ENCODE results near the gene HEXD. TPM values are rescaled to one million over a fixed set of nuclear protein-coding genes. Genes with fewer than 3 reads are reported as not detected.
"Not testable (repeated sequence)": the region's sequence is repeated elsewhere in the genome, so short reads cannot be mapped to it uniquely, and the experiment has no call there.

Gene HEXD
- polyA plus RNA-seq, 12 donors: 15.8 to 33.7 (median 21.9) TPM; not detected in 1

DNA sequence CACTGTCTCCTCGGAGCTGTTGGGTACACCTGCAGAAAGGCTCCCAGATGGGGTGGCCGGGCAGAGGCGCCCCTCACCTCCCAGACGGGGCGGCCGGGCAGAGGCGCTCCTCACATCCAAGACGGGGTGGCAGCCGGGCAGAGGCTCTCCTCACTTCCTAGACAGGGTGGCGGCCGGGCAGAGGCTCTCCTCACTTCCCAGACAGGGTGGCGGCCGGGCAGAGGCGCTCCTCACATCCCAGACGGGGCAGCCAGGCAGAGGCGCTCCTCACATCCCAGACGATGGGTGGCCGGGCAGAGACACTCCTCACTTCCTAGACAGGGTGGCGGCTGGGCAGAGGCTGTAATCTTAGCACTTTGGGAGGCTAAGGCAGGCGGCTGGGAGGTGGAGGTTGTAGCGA is 35.6 kb downstream of the HEXD start:
- DNase-seq: not testable (repeated sequence)

DNA sequence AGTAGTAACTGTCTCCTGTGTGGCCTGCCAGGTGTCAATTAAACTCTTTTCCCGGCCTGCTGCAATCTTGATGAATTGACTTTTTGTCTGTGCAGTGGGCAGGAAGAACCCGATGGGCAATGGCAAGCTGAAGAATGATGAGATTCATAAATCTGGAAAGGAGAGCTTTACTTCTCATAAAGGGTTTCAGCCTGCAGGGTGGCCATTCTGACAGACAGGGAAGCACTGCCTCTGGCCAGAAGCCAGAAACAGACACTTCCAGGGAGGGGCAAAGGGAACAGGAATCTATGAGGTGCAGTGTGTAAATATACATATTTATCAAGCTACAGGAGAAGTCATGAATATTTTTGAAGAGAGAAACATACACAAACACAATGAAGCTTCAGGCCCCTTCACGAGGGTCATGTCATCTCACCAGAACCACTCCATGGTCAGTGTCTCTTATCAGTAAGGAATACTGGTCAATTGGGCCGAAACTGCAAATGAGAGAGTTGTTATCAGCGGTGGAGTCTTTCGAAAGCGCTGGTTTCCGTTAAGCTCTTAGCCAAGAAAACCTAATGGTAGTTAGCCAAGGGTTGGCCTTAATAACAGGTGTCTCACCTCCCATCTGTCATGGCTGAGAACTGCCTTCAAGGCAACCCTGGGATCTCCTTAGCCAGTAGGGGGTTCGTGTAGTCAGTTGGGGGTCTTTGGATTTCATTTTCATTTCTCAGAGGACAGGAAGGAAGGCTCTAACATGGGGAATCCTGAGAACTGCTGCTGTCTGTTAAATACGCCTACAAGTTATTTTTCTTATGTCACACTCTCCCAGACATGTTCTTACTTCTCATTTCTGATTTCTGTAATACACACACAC is 39.2 kb downstream of the HEXD start:
- DNase-seq: no peak

DNA sequence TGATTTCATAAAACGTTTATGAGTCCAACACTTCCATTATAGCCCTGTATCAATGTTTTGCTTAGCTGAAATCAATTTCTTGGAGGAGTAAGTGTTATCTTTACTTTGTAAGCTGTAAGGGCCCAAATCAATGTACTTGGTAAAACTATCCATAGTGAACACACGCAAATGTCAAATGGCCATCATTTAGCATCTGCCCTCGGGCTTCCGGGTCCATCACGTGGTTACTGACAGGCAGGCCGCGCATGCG is 39.7 kb downstream of the HEXD start:
- no peak for DNase-seq

DNA sequence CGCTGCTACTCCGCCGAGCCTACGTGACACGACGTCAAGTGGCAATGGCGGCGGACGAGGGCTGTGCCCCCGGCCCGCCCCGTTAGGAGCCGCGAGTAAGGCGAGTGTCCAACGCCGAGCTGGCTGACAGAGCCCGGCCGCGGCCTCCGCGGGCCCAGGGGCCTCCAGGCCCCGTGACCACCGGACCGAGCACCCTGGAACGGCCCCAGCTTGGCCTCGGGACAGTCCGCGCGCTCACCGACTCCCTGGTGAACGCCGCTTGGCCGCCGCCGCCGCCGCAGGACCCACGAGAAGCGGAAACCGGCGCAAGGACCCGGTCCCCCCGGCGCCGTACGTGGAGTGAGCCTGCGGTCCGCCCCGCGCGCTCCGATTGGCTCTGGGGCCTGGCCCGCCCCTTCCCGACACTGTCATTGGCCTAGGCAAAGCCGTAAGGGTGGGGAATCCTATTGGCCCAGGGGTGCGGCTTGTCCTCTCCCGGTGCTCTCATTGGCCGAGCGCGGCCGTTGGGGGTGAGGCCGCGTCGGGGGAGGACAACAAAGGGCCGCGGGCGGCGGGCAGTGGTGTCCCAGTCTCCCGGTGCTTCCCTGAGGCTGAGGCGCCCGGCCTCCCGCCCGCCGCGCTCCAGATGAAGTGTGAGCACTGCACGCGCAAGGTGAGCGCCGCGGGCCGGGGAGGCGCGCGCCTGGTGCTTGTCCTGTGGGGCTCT is 40.2 kb downstream of the HEXD start, which contains the start of gene NARF:
Gene NARF, plus strand, starts transcription at position 563 of the 706 bp plus-strand sequence. Its CDS starts 63 bp downstream, at position 626.
- DNase-seq: peak; percentile 97

DNA sequence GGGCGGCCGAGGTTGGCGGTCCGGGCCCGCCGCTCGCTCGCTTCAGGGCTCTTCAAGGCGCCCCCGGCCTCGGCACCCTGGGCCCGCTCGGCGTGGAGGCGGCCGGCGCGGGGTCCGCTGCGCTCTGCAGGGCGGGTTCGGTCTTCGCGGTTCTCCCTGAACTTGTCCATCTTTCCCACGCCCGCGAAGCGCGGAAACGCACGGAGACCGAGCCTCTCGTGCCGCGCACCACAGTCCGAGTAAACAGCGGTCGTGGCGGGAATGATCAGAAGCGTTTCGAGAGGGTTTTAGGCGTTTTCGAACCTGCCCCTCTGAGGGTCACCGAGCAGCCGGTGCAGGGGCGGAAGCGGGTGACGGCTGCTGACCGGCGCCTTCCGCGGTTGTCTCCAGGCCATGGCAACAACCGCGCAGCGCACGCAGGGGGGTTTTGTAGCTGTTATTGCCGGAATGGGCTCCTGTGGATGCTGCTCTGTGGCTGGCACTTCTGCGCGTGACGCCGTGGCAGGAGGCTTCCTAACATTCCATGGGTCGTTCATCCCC is 40.8 kb downstream of the HEXD start:
- no peak for DNase-seq

DNA sequence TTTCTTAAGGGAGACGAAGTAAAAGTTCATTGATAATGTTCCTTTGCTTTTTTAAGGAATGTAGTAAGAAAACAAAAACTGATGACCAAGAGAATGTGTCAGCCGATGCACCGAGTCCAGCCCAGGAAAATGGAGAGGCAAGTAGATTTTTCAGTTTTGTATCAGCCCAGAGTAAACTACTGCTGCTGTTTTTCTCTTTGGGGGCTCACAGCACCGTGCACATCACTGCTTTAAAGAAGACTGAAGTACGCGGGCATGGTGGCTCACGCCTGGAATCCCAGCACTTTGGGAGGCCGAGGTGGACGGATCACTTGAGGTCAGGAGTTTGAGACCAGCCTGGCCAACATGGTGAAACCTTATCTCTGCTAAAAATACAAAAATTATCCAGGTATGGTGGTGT is 41.8 kb downstream of the HEXD start:
- DNase-seq: not testable (repeated sequence)

DNA sequence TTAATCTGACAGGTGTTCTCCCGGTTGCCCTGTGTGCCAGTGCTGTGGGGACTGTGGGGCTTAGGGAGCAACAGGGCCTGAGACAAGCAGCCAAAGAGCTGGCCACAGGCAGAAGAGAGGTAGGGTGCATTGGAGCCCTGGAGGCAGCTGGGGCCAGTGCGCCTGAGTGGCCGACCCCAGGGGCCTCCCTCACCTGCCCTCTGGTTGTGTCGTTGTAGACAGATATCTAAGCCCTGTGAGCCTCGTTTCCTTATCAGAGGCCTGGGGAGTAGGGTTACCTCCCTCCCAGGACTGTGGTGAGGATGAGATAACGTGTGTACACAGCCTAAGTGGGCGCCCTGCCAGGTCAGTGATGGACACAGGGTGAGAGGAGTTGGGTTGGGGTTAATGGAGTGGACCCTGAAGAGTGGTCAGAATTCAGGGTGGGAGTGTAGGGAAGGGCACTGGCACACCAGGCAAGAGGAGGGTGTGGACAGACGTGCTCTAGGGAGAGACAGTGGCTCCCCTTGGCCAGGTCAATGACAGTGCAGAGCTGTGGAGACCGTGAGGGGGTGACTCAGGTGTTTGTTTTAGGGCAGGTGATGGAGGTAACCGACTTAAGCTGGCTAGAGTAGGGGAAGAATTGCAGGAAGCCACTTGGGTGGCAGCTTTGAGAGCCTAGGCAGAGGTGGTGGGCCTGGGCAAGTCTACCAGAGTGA is 43.8 kb downstream of the HEXD start:
- no peak for DNase-seq

DNA sequence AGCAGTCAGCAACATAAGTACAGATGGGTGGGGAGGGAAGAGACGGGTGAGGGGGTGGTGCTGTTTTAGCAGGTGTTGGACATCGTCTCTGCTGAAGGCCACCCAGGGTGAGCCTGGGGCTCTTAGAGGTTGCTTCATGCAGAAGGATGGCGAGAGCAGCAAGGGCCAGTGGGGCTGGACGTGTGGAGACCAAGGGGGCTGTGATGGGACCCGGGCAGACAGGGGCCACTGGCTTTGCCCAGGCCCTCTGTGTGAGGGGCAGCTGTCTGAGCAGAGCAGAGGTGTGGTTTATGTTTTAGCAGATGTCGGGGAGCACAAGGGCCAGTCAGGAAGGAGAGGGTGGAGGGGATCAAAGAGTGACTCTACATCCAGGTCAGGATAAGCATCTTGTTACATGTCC is 45.2 kb downstream of the HEXD start:
- no peak for DNase-seq

DNA sequence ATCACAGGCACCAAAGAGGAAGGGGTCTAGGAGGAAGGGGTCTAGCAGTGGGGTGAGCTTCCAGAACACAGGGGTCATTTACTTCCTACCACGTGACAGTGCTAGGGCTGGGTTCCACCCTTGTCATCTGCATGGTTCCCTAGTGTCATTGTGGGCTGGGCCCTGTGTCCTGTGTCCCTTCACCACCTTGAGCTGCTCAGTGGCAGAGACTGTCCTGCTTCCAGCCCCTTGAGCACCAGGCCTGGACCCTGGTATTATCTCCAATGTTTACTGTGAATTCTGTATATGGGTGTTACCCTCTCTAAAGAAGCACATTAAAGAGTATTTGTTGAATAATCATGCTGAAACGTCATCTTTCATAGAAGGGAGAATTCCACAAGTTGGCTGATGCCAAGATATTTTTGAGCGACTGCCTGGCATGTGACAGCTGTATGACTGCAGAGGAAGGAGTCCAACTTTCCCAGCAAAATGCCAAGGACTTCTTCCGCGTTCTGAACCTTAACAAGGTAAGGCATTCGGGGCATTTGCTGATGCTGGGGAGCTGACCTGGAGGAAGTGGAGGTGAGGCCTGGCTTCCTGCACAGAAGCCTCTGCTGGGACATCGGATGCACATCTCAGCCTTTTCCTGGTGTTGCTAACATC is 45.9 kb downstream of the HEXD start:
- DNase-seq: no peak

DNA sequence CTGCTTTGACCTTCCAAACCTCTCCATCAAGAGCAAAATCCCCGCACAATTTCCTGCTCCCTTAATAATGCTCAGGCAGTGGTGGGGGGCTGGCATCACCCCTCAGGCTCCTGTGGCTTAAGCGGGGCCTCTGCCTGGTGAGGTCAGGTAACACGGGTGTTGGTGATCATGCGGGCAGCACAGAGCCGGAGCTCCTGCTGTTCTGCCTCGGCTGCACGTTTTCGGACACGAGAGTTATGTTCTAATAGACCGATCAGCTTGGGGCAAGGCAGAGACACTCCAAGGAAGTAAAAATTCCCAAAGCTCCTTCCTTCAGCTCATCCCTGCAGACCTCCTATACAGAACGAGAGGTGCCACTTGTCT is 46.4 kb downstream of the HEXD start:
- no peak for DNase-seq

DNA sequence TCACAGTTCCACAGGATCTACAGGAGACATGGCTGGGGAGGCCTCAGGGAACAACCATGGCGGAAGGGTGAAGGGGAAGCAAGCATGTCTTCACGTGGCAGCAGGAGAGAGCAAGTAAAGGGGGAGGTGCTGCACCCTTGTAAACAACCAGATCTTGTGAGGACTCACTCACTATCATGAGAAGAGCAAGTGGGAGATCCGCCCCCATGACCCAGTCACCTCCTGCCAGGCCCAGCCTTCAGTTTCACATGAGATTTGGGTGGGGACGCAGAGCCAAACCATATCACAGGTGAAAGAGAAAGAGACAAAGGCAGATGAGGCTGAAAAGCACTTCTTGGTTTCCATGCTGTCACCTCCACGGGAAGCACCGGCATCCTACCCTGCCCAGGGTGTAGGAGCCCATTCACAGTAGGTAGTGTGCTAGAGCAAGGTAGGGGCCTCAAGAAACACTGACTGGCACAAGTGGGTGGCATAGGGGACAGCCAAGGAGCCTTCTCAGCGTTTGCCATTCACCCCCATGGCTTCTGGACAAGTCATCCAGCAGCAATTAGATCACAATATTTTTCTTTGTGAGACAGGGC is 47.0 kb downstream of the HEXD start:
- DNase-seq: no peak

DNA sequence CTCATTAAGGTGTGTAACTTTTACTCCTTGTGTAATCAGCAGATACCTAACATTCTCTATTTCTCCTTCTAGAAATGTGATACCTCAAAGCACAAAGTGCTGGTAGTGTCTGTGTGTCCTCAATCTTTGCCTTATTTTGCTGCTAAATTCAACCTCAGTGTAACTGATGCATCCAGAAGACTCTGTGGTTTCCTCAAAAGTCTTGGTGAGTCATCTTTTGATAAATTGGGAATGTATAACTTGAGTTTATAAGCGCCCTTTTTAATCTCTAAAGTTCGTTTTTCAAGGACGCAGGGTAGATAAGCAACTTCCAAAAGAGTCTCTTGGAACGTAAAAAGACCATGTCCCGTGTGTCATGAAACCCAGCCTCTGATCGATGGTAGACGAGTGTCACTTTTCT is 50.5 kb downstream of the HEXD start:
- DNase-seq: no peak

DNA sequence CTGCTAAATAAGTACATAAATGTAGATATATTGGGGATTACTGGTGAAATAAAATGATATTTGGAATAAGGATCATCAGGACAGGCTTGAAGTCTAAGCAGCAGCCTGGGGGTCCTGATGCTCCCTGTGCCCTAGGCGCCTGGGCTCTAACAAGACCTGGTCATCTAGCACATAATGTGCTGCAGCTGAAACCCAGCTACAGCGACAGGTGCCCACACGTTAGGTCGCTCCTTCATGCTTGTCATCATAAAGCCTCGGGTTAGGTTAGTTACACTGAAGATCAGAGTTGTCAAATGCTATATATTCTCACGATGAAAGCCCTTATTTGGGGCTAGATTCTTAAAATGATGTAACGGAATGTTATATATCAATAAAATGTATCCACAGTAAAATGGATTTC is 51.9 kb downstream of the HEXD start:
- no peak for DNase-seq

DNA sequence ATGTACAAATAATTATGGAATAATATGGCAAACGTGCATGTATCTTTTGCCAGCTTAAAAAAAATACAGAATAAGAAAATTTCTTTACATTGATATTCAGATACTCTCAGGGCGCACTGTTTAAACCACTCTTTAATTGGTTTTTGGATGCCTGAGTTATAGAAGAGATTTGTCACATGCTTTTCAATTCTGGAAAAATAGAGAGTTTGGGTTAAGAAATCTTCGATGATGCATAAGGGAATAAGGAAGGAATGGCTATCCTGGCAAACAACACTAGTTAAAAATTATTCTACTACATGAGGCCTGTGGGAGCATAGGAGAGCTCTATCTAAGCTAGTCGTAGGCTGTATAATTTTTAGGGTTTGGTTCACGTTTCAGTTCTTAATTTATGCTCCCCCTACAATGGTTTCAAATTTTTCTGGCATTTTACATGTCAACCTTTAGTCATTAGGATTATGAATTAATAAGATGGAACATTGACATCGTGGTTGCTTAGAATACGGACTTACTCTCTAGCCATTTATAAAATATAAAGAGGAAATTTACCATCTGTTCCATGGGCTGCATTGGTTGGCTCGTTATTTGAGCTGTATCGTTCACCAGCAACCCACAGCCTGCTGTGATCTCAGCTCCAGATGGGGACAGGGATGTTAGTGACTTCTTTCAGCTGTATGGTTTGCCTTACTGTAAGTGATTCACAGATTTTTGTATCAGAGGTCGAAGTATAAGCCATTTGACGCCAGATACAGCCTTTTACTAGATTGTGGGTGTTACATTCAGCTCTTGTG is 56.3 kb downstream of the HEXD start:
- DNase-seq: no peak

DNA sequence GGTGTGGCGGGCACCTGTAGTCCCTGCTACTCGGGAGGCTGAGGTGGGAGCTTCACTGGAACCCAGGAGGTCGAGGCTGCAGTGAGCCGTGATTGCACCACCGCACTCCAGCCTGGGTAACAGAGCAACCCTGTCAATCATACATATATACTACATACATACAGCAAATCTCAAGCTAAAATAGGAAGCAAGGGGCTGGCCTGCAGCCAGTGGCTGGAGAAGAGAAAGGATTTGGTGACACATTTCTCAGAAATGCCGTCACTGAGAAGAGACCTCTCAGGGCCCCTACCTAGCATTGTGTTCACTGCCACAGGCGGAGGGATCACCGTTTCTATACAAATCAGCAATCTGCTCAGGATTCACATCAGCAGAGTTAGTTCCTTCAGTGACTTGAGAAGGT is 57.3 kb downstream of the HEXD start:
- no peak for DNase-seq

DNA sequence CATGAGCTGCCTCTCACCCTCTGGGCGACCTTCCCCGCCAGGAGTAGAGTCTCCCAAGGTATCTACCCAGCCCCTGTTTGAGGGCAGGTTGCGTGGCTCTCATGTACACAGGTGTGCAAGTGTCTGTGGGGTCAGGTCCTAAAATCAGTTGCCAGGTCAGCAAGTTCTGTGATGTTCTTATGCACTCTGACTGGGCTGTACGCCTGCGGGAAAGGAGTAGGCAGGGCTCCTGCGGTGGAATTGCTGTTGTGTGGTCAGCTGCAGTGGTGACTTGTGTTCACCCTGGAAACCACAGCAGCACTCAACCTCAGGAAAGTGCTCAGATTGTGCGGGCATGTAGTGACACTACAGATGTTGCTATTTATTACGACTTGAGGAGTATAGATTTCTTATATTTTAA is 59.8 kb downstream of the HEXD start:
- no peak for DNase-seq

DNA sequence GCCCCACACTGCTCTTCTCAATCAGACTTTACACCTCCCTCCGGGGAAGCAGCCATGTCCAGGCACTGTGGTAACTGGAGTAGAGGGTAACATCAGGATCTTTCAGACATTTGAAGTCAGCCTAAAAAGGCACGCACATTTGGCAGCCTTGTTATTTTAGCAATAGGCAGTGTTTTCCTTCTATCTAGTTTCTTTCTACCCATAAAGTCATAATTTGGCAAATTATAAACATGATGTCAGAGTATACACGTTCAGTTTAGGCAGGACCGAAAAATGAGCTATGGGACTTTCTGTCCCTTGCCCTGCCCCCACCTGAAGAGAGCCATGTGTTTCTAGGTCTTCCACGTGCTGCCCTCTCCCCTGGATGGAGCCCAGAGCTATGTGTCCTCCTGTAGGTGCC is 61.5 kb downstream of the HEXD start:
- DNase-seq: no peak

DNA sequence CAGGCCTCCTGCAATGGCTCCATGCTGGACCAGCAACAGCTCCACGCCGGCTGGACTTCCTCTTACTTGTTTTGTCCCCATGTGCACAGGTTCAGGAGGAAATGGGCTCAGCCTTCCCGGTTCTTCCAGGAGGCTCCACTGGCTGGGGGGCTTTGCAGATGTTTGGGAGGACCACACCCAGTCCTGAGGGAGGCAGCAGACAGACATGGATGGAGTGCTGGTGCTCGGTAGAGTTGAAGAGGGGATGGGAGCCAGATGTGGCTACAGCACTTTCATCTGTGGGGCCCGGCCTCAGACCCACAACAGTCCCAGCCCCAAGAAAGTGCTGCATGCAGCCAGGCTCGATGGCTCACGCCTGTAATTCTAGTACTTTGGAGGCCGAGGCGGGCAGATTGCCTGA is 62.2 kb downstream of the HEXD start:
- DNase-seq: no peak

DNA sequence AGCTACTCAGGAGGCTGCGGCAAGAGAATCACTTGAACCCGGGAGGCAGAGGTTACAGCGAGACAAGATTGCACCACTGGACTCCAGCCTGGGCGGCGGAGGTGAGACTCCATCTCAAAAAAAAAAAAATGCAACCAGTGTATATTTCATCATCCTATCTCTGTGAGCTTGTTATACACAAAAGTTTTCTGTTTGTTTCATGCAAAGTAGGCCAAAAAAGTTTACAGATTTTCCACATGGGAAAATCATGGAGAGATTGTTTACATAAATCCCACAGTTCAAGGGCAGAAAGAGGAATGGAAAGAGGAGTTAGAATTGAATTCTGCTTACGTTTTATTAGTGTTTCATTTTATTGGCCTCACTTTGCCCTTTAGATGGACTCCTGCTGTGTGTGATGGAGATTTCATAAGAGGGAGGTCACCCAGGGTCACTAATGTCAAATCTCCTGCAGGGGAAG is 65.1 kb downstream of the HEXD start:
- no peak for DNase-seq

DNA sequence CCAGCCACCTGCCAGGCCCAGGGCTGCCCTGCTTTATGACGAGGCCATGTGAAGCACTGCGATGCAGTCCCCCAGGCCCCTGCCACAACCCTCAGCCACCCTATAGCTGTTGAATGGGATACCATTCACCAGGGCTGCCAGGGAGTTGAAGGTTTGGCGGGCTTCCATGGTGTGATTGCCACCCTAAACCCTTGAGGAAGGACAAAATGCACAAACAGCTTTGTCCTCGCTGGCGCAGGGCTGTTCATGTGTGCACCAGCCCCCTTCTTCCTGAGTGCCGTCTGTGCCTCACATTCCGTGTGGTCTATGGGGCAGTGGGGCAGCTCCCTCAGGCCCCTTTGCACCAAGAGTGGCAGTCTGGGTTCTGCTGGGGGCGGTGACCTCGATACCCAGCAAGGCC is 65.7 kb downstream of the HEXD start:
- DNase-seq: no peak

Data from muscle of arm (tissue), 12 donors.